Ovary (tissue), 3 donors: Measurements from ENCODE around the gene LEMD2.

ENCODE experiments used
- CTCF ChIP-seq, 3 donors: fragments of 450-650 bp in 2 of 3; fragments of 200-600 bp in 1 of 3; IDR thresholded peaks; one replicate each; pipeline versions ENCODE4 v1.5.1 to v1.8.0; 2016 to 2022; ENCODE audit warnings: antibody characterized with exemption in 3 of 3, mild to moderate bottlenecking in 1 of 3
- EP300 ChIP-seq: sonication (generic); formaldehyde crosslinking; IDR thresholded peaks from one replicate; pipeline ENCODE4 v1.6.1; 2017; ENCODE audit warnings: antibody characterized with exemption
- POLR2A ChIP-seq: fragments of 450-650 bp; IDR thresholded peaks from one replicate; pipeline ENCODE4 v1.6.1; 2017; ENCODE audit warnings: antibody characterized with exemption, mild to moderate bottlenecking, moderate library complexity
- donor health status: DM: no; HTN: no; CAD: no.

GRCh38 chr6:33784787-33785186 is 4.1 kb downstream of the LEMD2 start:
- TF ChIP-seq CTCF (IDR thresholded peaks at IDR 0.05) (no peak), POLR2A (no peak), EP300 (no peak)
